HG03045 (cell line): ENCODE data around the gene ZNF616.

Experiments used
- ATAC-seq: cut with Tn5 transposase; IDR thresholded peaks from one replicate; pipeline ENCODE4 v1.9.1; 2021; ENCODE audit warnings: mild to moderate bottlenecking, moderate library complexity; ENCODE audit not compliant: unreplicated experiment

The ZNF616 gene

DNA sequence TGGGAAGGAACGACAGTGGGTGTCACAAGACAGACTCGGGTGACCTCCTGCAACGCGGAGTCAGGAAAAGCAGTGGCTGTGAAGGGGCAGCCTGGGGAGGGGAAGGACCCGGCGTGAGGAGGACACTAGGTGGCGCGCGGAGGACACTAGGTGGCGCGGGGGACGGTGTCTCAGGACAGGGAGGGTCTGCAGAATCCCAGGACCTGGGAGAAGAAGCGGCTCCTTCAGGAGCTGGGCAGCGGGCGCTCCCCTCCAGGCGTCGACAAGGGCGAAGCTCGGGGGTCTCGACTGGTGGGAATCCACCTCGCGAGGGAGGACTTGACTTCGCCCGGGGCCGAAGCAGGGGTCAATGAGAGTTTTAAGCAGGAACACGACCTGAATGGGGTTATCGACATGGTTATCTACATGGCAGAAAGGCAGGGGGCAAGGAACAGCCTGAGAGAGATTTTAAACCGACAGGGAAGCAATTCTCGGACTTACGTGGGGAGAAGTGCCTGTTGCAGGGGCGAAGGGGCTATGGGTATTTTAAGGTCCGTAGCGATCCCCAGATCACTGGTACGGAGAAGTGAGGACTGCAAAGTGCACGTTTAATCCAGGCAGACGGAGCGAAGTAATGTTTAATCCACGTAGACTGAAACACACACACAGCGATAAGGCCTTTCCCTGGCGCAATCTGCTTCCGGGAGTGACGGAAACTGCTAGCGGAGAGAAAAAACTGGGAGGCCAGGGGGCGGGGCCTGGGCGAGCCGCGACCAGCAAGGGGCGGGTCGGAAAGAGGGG is at the start of gene ZNF616:
TSS of gene ZNF616 (minus strand) at position 687 of the 780 bp plus-strand sequence. CDS start 9,426 bp downstream, outside the sequence.
- peak; percentile 59 for ATAC-seq

- ATAC-seq, result no peak
These were observed 49.3 kb upstream of the ZNF616 start for GRCh38 chr19:52188822-52189734.

GRCh38 chr19:52187407-52187806 is 47.7 kb upstream of the ZNF616 start:
- no peak for ATAC-seq

DNA sequence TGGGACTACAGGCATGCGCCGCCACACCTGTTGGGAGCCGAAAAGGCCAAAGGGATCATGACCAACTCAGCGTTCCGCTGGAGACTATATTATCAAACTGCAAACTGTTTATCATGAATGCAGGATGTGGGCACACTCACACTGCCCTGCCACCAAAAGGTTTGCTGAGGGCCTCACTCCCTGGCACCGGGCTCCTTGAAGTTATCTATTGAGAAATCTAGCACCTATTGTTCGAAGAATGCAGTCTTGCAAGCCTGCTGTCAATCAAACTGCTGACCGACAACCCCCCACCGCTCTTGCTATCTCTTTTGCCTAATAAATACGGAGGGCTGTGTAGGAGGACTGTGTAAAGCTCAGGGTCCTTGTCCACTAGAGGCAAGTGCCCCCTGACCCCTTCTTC is 36.8 kb upstream of the ZNF616 start:
- ATAC-seq, result no peak

DNA sequence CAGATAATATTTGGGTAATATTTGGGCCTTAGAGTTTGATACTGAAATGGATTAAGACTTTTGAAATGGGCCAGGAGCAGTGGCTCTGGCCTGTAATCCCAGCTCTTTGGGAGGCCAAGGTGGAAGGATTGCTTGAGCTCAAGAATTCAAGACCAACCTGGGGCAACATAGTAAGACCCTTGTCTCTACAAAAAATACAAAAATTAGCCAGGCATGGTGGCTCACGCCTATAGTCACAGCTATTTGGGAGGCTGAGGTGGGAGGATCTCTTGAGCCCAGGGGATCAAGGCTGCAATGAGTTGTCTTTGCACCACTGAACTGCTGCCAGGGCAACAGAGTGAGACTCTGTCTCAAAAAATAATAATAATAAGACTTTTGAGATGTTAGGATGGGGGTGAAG is 32.6 kb upstream of the ZNF616 start:
- ATAC-seq, result no peak

DNA sequence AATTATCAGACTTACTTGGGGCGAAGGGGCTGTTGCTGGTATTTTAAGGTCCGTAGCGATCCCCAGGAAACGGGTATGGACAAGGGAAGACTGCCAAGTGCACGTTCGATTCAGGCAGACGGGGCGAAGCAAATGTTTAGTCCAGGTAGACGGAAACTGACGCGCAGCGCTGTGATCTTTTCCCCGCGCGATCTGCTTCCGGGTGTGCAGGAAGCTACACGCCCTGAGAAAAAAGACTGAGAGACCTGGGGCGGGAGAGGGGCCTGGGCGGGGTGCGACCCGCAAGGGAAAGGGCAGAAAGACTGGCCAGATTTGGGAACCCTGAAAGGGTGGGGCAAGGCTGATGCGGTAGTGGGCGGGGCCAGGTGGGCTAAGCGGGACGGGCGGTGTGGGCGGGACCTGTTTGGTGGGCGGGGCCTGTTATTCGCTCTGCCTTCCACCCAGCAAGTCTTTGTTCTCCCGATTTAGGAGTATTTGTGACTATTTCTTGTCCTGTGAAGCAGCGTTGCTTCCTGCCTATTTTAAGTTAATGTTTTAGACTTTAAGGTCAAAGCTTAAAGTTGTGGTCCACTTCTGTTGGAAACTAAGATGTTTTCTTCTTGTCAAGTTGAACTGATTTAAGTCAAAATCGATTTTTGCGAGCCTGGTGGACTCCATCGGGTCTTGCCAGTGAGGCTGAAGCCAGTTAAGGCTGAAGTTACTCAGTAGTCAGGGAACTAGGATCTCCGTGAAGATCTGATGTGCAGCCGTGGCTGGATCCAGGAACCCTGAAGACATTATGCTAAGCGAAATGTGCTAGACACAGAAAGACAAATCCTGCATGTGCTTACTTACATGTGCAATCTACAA is 31.8 kb upstream of the ZNF616 start, which contains the start of gene ZNF836:
TSS of gene ZNF836 (minus strand) at position 301 of the 849 bp plus-strand sequence. CDS start 3,549 bp downstream, outside the sequence.
- ATAC-seq, result peak; percentile 78

DNA sequence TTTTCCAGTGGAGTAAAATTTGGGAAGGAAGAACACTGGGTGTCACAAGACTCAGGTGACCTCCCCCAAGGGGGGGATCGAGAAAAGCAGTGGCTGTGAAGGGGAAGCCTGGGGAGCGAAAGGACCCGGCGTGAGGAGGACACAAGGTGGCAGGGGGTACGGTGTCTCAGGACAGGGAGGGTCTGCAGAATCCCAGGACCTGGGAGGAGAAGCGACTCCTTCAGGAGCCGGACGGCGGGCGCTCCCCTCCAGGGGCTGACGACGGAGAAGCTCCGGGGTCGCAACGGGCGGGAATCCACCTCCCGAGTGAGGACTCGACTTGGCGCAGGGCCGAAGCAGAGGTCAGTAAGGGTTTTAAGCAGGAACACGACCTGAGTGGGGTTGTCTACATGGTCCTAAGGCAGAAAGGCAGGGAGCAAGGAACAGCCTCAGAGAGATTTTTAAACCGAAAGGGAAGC is 31.2 kb upstream of the ZNF616 start:
- ATAC-seq, result no peak

DNA sequence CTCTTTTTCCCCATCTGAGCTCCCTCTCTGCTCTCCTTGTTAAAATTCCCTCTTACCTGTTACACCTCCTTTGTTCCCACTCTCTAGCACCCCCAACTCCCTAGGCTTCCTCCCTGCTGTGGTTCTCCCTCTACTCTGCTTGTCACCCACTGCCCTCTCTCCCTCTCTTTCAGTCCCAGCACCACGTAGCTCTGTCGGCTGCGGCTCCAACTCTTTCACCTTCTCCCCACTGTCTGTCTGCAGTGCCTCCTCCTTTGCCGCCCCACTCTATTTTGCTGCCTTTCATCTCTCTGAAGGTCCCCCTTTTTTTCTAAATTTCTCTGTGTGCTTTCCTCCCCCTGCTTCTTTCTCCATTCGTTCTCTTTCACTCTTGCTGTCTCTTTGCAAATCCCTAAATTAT is 30.6 kb upstream of the ZNF616 start:
- no peak for ATAC-seq

DNA sequence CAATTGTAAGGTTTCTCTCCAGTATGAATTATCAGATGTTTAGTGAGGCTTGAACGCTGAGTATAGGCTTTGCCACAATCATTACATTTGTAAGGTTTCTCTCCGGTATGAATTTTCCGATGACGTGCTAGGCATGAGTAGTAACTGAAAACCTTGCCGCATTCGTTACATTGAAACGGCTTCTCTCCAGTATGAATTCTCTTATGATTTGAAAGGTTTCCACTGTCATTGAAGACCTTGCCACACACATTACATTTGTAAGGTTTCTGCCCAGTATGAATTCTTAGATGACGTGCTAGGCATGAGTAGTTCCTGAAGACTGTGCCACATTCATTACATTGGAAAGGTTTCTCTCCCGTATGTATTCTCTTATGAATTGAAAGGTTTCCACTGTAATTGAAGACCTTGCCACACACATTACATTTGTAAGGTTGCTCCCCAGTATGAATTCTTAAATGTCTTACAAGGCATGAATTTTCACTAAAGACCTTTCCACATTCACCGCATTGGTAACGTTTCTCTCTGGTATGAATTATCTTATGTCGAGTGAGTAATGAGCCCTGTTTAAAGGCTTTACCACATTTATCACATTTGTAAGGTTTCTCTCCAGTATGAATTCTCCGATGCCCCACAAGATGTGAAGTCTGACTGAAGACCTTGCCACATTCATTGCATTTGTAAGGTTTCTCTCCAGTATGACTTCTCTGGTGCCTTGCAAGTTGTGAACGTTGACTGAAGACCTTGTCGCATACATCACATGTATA is 16.0 kb upstream of the ZNF616 start:
- ATAC-seq, result no peak

DNA sequence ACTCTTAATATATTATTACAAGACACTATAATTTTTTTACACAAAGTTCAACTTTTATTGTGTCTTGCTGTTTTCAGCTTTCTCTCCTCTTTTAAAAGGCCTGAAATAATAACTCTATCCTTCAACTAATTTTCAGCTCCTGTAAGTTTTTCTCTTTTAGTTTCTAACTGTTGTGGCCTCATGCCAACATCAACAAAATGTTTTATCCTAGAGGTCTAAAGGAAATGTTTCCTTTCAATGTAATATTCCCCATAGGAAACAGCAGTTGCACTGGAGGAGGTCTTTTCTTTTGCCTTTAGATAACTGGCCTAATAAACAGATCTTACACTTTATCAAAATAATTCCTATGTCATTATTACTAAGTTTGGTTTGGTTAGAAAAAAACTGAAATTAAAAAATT is 8.5 kb upstream of the ZNF616 start:
- no peak for ATAC-seq

- no peak for ATAC-seq
These were observed 2.4 kb upstream of the ZNF616 start for GRCh38 chr19:52142001-52142595.

- ATAC-seq, result no peak
These were observed 1.5 kb upstream of the ZNF616 start for GRCh38 chr19:52141203-52141602.

DNA sequence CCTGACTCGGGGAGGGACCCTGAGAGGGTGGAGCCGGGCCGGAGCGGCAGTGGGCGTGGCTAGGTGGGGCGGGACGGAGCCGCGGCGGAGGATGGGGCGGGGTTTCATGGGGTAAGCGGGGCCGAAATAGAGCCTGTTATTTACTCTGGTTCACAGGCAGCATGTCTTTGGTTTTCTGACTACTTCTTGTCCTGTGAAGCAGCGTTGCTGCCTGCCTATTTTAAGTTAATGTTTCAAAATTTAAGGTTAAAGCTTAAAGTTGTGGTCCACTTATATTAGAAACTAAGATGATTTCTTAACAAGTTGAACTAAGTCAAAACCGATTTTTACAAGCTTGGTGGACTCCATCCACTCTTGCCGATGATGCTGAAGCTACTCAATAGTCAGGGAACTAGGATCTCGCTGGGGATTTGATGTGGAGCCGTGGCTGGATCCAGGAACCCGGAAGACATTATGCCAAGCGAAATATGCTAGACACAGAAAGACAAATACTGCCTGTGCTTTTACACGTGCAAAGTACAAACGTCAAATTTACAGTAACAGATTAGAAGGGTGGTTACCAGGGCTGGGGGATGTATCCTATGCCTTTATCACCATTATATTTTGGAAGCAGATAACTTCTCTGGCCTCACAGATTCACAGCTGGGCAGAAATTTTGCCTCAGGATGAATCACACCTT is 433 bp upstream of the ZNF616 start:
- ATAC-seq, result peak; percentile 84

- ATAC-seq, result no peak
These were observed 821 bp downstream of the ZNF616 start for GRCh38 chr19:52138983-52139251.

- no peak for ATAC-seq
These were observed 1.3 kb downstream of the ZNF616 start for GRCh38 chr19:52138278-52138982.

- ATAC-seq, result no peak
These were observed 19.5 kb downstream of the ZNF616 start for GRCh38 chr19:52120286-52120685.

DNA sequence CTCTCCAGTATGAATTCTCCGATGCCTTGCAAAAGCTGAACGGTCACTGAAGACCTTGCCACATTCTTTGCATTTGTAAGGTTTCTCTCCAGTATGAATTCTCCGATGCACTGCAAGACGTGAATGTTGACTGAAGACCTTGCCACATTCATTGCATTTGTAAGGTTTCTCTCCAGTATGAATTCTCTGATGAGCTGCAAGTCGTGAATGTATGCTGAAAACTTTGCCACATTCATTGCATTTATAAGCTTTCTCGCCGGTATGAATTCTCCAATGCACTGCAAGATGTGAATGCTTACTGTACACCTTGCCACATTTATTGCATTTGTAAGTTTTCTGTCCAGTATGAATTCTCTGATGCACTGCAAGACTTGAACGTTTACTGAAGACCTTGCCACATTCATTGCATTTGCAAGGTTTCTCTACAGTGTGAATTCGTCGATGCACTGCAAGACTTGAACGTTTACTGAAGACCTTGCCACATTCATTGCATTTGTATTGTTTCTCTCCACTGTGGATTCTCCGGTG is 24.1 kb downstream of the ZNF616 start:
- no peak for ATAC-seq

DNA sequence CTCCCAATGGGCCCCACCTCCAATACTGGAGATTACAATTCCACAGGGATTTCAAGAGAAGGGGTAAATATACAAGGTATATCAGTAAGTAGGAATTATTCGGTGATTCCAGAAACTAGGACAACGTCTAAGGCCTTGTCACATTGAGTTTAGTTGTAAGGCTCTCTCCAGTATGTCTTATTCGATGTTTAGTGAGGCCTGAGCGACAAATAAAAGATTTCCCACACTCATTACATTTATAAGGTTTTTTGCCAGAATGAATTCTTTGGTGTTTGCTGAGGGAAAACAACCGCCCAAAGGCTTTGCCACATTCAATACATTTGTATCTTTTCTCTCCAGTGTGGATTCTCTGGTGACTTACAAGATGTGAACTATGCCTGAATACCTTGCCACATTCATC is 25.0 kb downstream of the ZNF616 start:
- no peak for ATAC-seq
